BJ (cell line): ENCODE results near the gene KCNN4. TPM values are rescaled to one million over a fixed set of nuclear protein-coding genes. Genes with fewer than 3 reads are reported as not detected.

Experiments
- CTCF ChIA-PET: fragments of 350-600 bp; formaldehyde crosslinking; extraction: SDS; loops from one replicate; lab custom pipeline; 2021; ENCODE audit warnings: antibody characterized with exemption, inconsistent platforms; lab: Yijun Ruan, JAX
- POLR2A ChIA-PET: fragments of 300-600 bp; sonication (Branson Sonifier 250); formaldehyde crosslinking; extraction: SDS; loops from one replicate; lab custom pipeline; 2021; ENCODE audit warnings: antibody characterized with exemption; lab: Charles Lee
- DNase-seq: peaks from one replicate; pipeline ENCODE4 v3.0.0-alpha.2; 2011; ENCODE audit warnings: low read depth
- H3K27me3 ChIP-seq: 2 replicates; pipeline ENCODE4 v1.6.0; 2011; ENCODE audit warnings: low read length; ENCODE audit not compliant: control insufficient read depth, insufficient read depth
- H3K36me3 ChIP-seq: 2 replicates; pipeline ENCODE4 v1.5.1; 2011; ENCODE audit warnings: low read length; ENCODE audit not compliant: control insufficient read depth, insufficient read depth
- H3K4me3 ChIP-seq: 2 replicates; pipeline ENCODE4 v1.5.1; 2011; ENCODE audit warnings: low read depth, mild to moderate bottlenecking, control low read depth, low read length
- CTCF ChIP-seq: IDR thresholded peaks from 2 replicates; pipeline ENCODE4 v1.5.1; 2011; ENCODE audit warnings: low read depth, mild to moderate bottlenecking, control low read depth, inconsistent platforms, low read length, moderate library complexity; ENCODE audit not compliant: insufficient read depth
- polyA plus RNA-seq: library from polyadenylated mRNA; depleted of rRNA; stranded (reverse); fragments of >200 nt; gene quantifications from 2 replicates; pipeline ENCODE4 v1.2.3, GENCODE V29; 2011

Gene KCNN4
- polyA plus RNA-seq, 1 experiment, result 0.38 TPM

- POLR2A ChIA-PET, result no interaction called here
- DNase-seq, result no peak
- Histone ChIP-seq H3K27me3 (no peaks in the 10 kb centered on the region), H3K4me3 (no peak overlapping the region), H3K36me3 (no peaks in the 10 kb centered on the region)
- CTCF ChIA-PET, result interaction anchor here (2.8 kb wide), 1 partner anchor 37 kb away, joined by 15 read pairs; no protein-coding TSS in a partner anchor
- no peak for TF ChIP-seq CTCF
Observed at GRCh38 chr19:43782311-43782660, 1.5 kb upstream of the KCNN4 start.

GRCh38 chr19:43781630-43782310 is 997 bp upstream of the KCNN4 start:
- POLR2A ChIA-PET, result no interaction called here
- Histone ChIP-seq H3K36me3 (no peaks in the 10 kb centered on the region), H3K27me3 (no peaks in the 10 kb centered on the region), H3K4me3 (no peak overlapping the region)
- TF ChIP-seq CTCF, result no peak
- CTCF ChIA-PET, result interaction anchor here (2.8 kb wide), 1 partner anchor 37 kb away, joined by 15 read pairs; no protein-coding TSS in a partner anchor
- no peak for DNase-seq

GRCh38 chr19:43779820-43780219 is 953 bp downstream of the KCNN4 start:
- no peak overlapping the region for H3K4me3 ChIP-seq
- TF ChIP-seq CTCF, result 0 out of 2 replicates have a peak, but pooled peaks have one; percentile 8
- ChIA-PET CTCF (interaction anchor here (1.2 to 3.0 kb wide), 4 partner anchors 12 to 35 kb away, joined by 5 to 15 read pairs (median 8); no protein-coding TSS in a partner anchor), POLR2A (no interaction called here)
- H3K36me3 ChIP-seq, result no peaks in the 10 kb centered on the region
- no peaks in the 10 kb centered on the region; the same call in 1 of the 2 replicates for H3K27me3 ChIP-seq
- no peak for DNase-seq

- no peaks in the 10 kb centered on the region for H3K36me3 ChIP-seq
- no peak for DNase-seq
- TF ChIP-seq CTCF, result no peak
- peaks cover 2% of the 10 kb centered on the region; the same call in 1 of the 2 replicates for H3K27me3 ChIP-seq
- H3K4me3 ChIP-seq, result no peak overlapping the region
- ChIA-PET CTCF (interaction anchor here (1.5 to 6.1 kb wide), 6 partner anchors 11 to 36 kb away, joined by 6 to 71 read pairs (median 8); no protein-coding TSS in a partner anchor), POLR2A (no interaction called here)
Observed at GRCh38 chr19:43779147-43779819, 1.5 kb downstream of the KCNN4 start.

GRCh38 chr19:43778651-43779050 is 2.1 kb downstream of the KCNN4 start:
- no peak overlapping the region for H3K4me3 ChIP-seq
- no peaks in the 10 kb centered on the region for H3K36me3 ChIP-seq
- H3K27me3 ChIP-seq, result peaks cover 2% of the 10 kb centered on the region; the same call in 1 of the 2 replicates
- DNase-seq, result no peak
- no peak for TF ChIP-seq CTCF
- ChIA-PET CTCF (interaction anchor here (1.5 to 6.1 kb wide), 5 partner anchors 11 to 35 kb away, joined by 6 to 71 read pairs (median 8); no protein-coding TSS in a partner anchor), POLR2A (no interaction called here)
